SK-N-SH (cell line): ENCODE results near the gene LSP1.

Source experiments
- EP300 ChIP-seq, 2 experiments: IDR thresholded peaks; 2 replicates each; pipeline versions ENCODE4 v1.4.0 to v1.6.1; 2012; ENCODE audit warnings: borderline replicate concordance in 1 of 2, low read depth in 1 of 2, low read length in 1 of 2
- EZH2phosphoT487 ChIP-seq: fragments of 200-600 bp; sonication (generic); IDR thresholded peaks from 2 replicates; pipeline ENCODE4 v1.6.1; 2017; ENCODE audit warnings: low read depth, mixed run types, mild to moderate bottlenecking, antibody characterized with exemption, moderate library complexity, borderline replicate concordance
- GABPA ChIP-seq: IDR thresholded peaks from 2 replicates; pipeline ENCODE4 v1.4.0; 2012; ENCODE audit warnings: low read depth, mild to moderate bottlenecking
- POLR2AphosphoS5 ChIP-seq: IDR thresholded peaks from 2 replicates; pipeline ENCODE4 v1.6.1; 2012; ENCODE audit warnings: low read depth, low read length
- RAD21 ChIP-seq: IDR thresholded peaks from 2 replicates; pipeline ENCODE4 v1.6.1; 2012; ENCODE audit warnings: mild to moderate bottlenecking, low read length
- TEAD4 ChIP-seq: IDR thresholded peaks from 2 replicates; pipeline ENCODE4 v1.4.0; 2012; ENCODE audit warnings: mild to moderate bottlenecking, borderline replicate concordance; ENCODE audit not compliant: insufficient read depth
- TF ChIP-seq, protein P1 (sequence below): fragments of 200-600 bp; sonication (generic); IDR thresholded peaks from 2 replicates; pipeline ENCODE4 v1.6.1; 2017; ENCODE audit warnings: antibody characterized with exemption, mild to moderate bottlenecking, moderate library complexity

DNA sequence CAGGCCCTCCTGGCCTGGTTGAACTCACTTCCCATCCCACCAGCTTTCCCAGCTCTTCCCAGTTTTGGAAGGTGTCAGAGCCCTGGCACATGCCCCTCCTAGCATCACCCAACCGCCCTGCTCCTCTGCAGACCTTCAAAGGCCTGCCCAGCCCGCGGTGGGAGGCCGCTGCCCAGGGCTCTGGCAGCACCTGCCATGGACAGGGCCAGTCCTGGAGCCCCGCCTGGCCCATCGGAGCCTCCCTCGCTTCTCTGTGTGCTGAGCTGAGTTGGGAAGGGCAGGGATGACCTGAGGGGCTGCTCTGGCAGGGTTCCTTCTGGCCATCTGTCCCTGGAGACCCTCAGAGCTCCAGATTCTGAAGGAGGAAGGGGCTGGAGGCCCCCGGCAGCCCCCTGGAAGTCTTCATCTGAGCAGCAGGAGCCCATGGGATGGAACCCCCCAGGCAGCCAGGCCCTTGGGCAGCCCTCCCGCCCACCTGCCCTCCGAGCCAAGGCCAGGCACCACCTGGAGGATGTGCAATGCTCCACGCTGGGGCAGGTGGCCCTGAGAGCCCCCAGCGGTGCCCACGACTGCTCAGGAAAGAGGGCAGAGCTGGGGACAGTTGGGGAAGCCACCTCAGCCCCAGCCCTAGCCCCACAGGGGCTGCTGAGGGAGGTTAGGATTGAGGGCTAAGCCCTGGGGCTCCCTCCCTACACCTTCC lies 3.6 kb downstream of the LSP1 start:
- TF ChIP-seq, protein P1, sequence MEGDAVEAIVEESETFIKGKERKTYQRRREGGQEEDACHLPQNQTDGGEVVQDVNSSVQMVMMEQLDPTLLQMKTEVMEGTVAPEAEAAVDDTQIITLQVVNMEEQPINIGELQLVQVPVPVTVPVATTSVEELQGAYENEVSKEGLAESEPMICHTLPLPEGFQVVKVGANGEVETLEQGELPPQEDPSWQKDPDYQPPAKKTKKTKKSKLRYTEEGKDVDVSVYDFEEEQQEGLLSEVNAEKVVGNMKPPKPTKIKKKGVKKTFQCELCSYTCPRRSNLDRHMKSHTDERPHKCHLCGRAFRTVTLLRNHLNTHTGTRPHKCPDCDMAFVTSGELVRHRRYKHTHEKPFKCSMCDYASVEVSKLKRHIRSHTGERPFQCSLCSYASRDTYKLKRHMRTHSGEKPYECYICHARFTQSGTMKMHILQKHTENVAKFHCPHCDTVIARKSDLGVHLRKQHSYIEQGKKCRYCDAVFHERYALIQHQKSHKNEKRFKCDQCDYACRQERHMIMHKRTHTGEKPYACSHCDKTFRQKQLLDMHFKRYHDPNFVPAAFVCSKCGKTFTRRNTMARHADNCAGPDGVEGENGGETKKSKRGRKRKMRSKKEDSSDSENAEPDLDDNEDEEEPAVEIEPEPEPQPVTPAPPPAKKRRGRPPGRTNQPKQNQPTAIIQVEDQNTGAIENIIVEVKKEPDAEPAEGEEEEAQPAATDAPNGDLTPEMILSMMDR = no peak
- TF ChIP-seq POLR2AphosphoS5 (no peak), EZH2phosphoT487 (no peak), RAD21 (no peak), EP300 (IDR thresholded peaks at IDR 0.05; ENCODE audit: borderline replicate concordance in 1 of 2, low read depth in 1 of 2, low read length in 1 of 2) (no peak), GABPA (no peak), TEAD4 (no peak)
